ENCODE measurements around the gene PPFIA1.

PPFIA1 gene

DNA sequence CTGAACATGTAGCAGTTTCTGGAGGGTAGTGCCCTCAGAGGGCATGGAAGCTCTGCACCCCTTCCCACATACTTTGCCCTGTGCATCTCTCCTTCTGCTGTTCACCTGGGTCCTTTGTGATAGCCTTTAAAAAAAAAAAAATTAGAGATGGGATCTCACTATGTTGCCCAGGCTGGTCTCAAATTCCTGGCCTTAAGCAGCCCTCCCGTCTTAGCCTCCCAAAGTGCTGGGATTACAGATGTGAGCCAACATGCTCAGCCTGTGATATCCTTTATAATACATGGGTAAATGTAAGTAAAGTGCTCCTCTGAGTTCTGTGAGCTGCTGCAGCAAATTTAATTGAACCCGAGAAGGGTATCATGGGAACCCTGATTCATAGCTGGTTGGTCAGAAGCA lies 33.7 kb downstream of the PPFIA1 start:
- Histone ChIP-seq H3K36me3 (ENCODE audit: control insufficient read depth in 5 of 5, insufficient read depth in 5 of 5, low read length in 5 of 5) (peaks cover 0 to 38% (median 14%) of the 10 kb centered on the region in 5 donors), H3K4me1 (ENCODE audit: control insufficient read depth in 5 of 5, insufficient read depth in 5 of 5, low read length in 5 of 5) (peaks cover 2 to 23% (median 16%) of the 10 kb centered on the region in 5 donors), H3K9ac (ENCODE audit: low read length in 5 of 5) (no peak overlapping the region), H3K27ac (ENCODE audit: low read depth, low read length) (no peak overlapping the region), H3K9me3 (ENCODE audit: control insufficient read depth in 5 of 5, low read length in 5 of 5) (no peaks in the 10 kb centered on the region), H3K27me3 (ENCODE audit: control insufficient read depth in 5 of 5, insufficient read depth in 4 of 5, low read length in 5 of 5) (no peaks in the 10 kb centered on the region), H3K4me3 (ENCODE audit: low read depth in 1 of 5, low read length in 5 of 5) (no peak overlapping the region)

DNA sequence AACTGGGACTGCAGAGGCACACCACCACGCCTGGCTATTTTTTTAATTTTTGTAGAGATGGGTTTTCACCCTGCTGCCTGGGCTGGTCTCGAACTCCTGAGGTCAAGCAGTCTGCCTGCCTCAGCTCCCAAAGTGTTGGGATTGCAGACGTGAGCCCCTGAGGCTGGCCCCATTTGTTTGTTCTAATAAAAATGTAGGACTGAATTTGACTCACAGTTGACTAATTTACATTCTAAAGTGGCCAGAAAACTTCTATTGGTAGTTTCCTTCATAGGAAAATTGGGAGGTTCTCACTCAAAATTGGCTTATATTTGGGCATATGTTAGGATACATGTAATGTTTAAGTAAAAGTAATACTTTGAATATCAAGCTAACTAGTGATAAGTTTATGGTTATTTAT lies 35.0 kb downstream of the PPFIA1 start:
- Histone ChIP-seq H3K27ac (ENCODE audit: low read depth, low read length) (no peak overlapping the region), H3K4me1 (ENCODE audit: control insufficient read depth in 5 of 5, insufficient read depth in 5 of 5, low read length in 5 of 5) (peaks cover 2 to 23% (median 16%) of the 10 kb centered on the region in 5 donors), H3K27me3 (ENCODE audit: control insufficient read depth in 5 of 5, insufficient read depth in 4 of 5, low read length in 5 of 5) (no peaks in the 10 kb centered on the region), H3K4me3 (ENCODE audit: low read depth in 1 of 5, low read length in 5 of 5) (no peak overlapping the region), H3K9me3 (ENCODE audit: control insufficient read depth in 5 of 5, low read length in 5 of 5) (no peaks in the 10 kb centered on the region), H3K36me3 (ENCODE audit: control insufficient read depth in 5 of 5, insufficient read depth in 5 of 5, low read length in 5 of 5) (peaks cover 3 to 30% (median 6%) of the 10 kb centered on the region in 5 donors), H3K9ac (ENCODE audit: low read length in 5 of 5) (no peak overlapping the region)

DNA sequence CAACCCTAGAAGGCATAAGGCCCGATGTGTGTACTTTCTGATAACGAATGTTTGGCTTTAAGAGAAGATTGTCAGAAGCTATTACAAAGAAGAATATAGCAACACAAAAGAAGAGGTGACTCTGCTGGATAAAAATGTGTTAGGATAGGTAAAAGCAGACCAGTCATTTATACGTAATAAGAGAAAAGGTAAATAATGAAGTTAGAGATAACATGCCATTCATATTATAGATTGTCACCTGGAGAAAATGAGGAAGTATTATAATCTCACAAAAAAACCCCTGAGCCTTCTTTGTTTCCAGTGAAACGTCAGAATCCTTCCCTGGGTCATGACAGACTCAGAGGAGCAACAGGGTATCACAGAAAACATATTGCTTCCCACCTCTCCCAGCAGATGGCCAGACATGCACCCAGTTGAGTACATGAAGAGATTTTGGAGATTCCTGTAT lies 36.1 kb downstream of the PPFIA1 start:
- Histone ChIP-seq H3K4me1 (ENCODE audit: control insufficient read depth in 5 of 5, insufficient read depth in 5 of 5, low read length in 5 of 5) (peaks cover 0 to 22% (median 16%) of the 10 kb centered on the region in 5 donors), H3K27ac (ENCODE audit: low read depth, low read length) (no peak overlapping the region), H3K9ac (ENCODE audit: low read length in 5 of 5) (no peak overlapping the region), H3K36me3 (ENCODE audit: control insufficient read depth in 5 of 5, insufficient read depth in 5 of 5, low read length in 5 of 5) (peaks cover 3 to 23% (median 8%) of the 10 kb centered on the region in 5 donors), H3K4me3 (ENCODE audit: low read depth in 1 of 5, low read length in 5 of 5) (no peak overlapping the region), H3K9me3 (ENCODE audit: control insufficient read depth in 5 of 5, low read length in 5 of 5) (no peaks in the 10 kb centered on the region), H3K27me3 (ENCODE audit: control insufficient read depth in 5 of 5, insufficient read depth in 4 of 5, low read length in 5 of 5) (no peaks in the 10 kb centered on the region)

DNA sequence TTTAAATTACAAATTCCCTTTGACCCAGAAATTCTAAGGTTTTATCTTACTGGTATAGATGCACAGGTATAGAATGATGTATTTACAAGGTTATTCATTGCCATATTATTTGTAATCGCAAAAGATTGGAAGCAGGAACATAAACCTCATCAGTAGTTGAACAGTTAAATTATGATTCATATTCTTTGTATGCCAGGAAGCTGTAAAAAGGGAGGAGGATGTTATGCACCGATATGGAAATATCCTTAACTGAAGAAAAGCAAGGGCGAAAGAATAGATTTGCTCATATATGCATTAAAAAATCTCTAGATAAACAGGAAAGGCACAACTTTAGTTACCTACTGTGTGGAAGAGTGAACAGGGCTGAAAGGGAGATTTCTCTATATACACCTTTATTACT lies 36.7 kb downstream of the PPFIA1 start:
- Histone ChIP-seq H3K4me1 (ENCODE audit: control insufficient read depth in 5 of 5, insufficient read depth in 5 of 5, low read length in 5 of 5) (peaks cover 0 to 16% (median 11%) of the 10 kb centered on the region in 5 donors), H3K9ac (ENCODE audit: low read length in 5 of 5) (no peak overlapping the region)

DNA sequence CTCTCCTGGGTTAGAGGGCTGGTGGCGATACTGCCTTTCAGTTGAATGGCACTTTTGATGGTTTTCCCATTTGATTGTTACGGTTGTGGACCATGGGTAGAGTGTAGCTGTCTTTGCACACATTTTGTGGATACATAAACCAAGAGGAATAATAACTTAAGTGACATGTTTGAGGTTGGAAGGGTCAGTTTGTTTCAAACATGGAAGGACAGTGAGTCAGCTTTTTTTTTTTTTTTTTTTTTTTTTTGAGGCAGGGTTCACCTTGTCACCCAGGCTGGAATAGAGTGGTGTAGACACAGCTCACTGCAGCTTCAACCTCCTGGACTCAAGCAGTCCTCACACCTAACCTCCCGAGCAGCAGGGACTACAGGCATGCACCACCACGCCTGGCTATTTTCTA lies 41.1 kb downstream of the PPFIA1 start:
- H3K27me3 ChIP-seq (ENCODE audit: control insufficient read depth in 5 of 5, insufficient read depth in 4 of 5, low read length in 5 of 5) = no peaks in the 10 kb centered on the region
- no peak overlapping the region for H3K27ac ChIP-seq (ENCODE audit: low read depth, low read length)
- peaks cover 0 to 10% (median 0%) of the 10 kb centered on the region in 5 donors for H3K4me1 ChIP-seq (ENCODE audit: control insufficient read depth in 5 of 5, insufficient read depth in 5 of 5, low read length in 5 of 5)
- H3K36me3 ChIP-seq (ENCODE audit: control insufficient read depth in 5 of 5, insufficient read depth in 5 of 5, low read length in 5 of 5) = peaks cover 0 to 22% (median 8%) of the 10 kb centered on the region in 5 donors
- H3K9ac ChIP-seq (ENCODE audit: low read length in 5 of 5) = no peak overlapping the region
- no peaks in the 10 kb centered on the region for H3K9me3 ChIP-seq (ENCODE audit: control insufficient read depth in 5 of 5, low read length in 5 of 5)
- H3K4me3 ChIP-seq (ENCODE audit: low read depth in 1 of 5, low read length in 5 of 5) = no peak overlapping the region

More for the DNA sequence above, 36.7 kb downstream of the PPFIA1 start:
- no peaks in the 10 kb centered on the region for H3K27me3 ChIP-seq (ENCODE audit: control insufficient read depth in 5 of 5, insufficient read depth in 4 of 5, low read length in 5 of 5)
- H3K36me3 ChIP-seq (ENCODE audit: control insufficient read depth in 5 of 5, insufficient read depth in 5 of 5, low read length in 5 of 5) = peaks cover 3 to 18% (median 4%) of the 10 kb centered on the region in 5 donors
- H3K4me3 ChIP-seq (ENCODE audit: low read depth in 1 of 5, low read length in 5 of 5) = no peak overlapping the region
- no peak overlapping the region for H3K27ac ChIP-seq (ENCODE audit: low read depth, low read length)
- no peaks in the 10 kb centered on the region for H3K9me3 ChIP-seq (ENCODE audit: control insufficient read depth in 5 of 5, low read length in 5 of 5)

DNA sequence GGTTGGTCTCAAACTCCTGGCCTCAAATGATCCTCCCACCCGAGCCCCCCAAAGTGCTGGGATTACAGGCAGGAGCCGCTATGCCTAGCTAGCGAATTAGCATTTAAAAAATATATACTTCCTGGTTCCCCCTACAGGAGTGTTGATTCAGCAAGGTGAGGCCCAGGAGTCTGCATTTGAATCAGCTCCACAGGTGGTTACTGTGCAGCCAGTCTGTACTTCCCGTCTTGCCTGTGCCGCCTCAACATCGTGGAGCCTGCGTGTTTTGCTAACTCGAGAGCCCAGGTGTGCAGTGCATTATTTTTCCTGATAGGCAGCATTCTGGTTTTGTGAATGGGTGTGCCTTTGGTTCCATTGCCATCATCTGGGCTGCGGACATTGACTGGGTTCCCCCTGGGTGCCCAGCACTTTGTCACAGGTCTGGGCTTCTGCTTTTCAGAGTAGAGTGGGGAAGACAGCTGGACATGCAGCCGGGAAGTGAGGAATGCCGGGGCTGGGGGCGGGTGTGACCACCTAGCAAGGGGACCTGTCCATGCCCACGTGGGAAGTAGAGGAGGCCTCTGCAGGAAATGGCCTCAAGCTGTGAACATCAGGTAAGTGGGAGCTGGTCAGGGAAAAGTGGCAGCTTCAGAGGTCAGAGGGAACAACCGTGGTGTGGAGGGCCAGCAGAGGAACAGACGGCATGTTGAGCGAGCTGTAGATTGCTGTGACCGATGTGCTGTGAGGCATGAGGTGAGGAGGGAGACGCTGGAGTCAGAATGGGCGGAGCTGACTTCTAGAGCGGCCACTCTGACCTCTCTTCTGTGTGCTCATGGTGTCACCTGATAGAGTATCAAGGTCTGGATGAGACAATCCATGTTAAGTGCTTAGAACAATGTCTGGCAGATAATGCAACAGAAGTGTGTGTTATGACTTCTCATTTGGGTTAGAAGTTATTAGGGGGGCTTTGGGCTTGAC lies 42.2 kb downstream of the PPFIA1 start:
- Histone ChIP-seq H3K27me3 (ENCODE audit: control insufficient read depth in 5 of 5, insufficient read depth in 4 of 5, low read length in 5 of 5) (no peaks in the 10 kb centered on the region), H3K9ac (ENCODE audit: low read length in 5 of 5) (no peak overlapping the region), H3K36me3 (ENCODE audit: control insufficient read depth in 5 of 5, insufficient read depth in 5 of 5, low read length in 5 of 5) (peaks cover 0 to 20% (median 8%) of the 10 kb centered on the region in 5 donors), H3K4me3 (ENCODE audit: low read depth in 1 of 5, low read length in 5 of 5) (no peak overlapping the region), H3K27ac (ENCODE audit: low read depth, low read length) (no peak overlapping the region), H3K4me1 (ENCODE audit: control insufficient read depth in 5 of 5, insufficient read depth in 5 of 5, low read length in 5 of 5) (peaks cover 0 to 6% (median 0%) of the 10 kb centered on the region in 5 donors), H3K9me3 (ENCODE audit: control insufficient read depth in 5 of 5, low read length in 5 of 5) (no peaks in the 10 kb centered on the region)

DNA sequence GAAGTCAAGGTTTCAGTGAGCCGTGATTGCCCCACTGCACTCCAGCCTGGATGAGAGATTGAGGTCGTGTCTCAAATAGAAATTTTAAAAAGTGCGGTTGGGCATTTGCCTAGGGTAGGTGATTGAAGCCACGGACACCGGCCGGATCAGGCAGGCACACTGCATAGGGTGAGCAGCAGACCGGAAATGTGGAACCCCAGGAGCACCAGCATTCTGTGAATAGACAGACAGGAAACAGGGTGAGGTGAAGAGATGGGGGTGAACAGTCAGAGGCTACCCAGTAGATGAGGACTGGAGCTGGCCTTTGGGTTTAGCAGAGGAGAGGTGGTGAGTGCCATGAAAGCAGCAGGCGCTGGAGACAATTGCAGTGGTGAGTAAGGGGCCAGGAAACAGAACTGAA lies 43.5 kb downstream of the PPFIA1 start:
- Histone ChIP-seq H3K9ac (ENCODE audit: low read length in 5 of 5) (no peak overlapping the region), H3K4me1 (ENCODE audit: control insufficient read depth in 5 of 5, insufficient read depth in 5 of 5, low read length in 5 of 5) (peaks cover 0 to 6% (median 0%) of the 10 kb centered on the region in 5 donors), H3K27me3 (ENCODE audit: control insufficient read depth in 5 of 5, insufficient read depth in 4 of 5, low read length in 5 of 5) (no peaks in the 10 kb centered on the region), H3K4me3 (ENCODE audit: low read depth in 1 of 5, low read length in 5 of 5) (no peak overlapping the region), H3K27ac (ENCODE audit: low read depth, low read length) (no peak overlapping the region), H3K36me3 (ENCODE audit: control insufficient read depth in 5 of 5, insufficient read depth in 5 of 5, low read length in 5 of 5) (peaks cover 3 to 26% (median 19%) of the 10 kb centered on the region in 5 donors), H3K9me3 (ENCODE audit: control insufficient read depth in 5 of 5, low read length in 5 of 5) (no peaks in the 10 kb centered on the region)

DNA sequence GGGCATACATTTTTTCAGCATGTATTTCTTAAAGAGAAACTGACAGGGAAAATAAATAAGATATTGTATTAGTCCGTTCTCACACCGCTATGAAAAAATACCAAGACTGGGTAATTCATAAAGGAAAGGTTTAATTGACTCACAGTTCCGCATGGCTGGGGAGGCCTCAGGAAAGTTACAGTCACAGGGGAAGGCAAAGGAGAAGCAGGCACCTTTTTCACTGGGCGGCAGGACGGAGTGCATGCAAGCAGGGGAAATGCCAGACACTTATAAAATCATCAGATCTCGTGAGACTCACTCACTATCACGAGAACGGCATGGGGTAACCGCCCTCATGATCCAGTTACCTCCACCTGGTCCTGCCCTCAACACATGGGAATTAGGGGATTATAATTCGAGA lies 44.2 kb downstream of the PPFIA1 start:
- Histone ChIP-seq H3K9me3 (ENCODE audit: control insufficient read depth in 5 of 5, low read length in 5 of 5) (no peaks in the 10 kb centered on the region), H3K4me3 (ENCODE audit: low read depth in 1 of 5, low read length in 5 of 5) (no peak overlapping the region), H3K27me3 (ENCODE audit: control insufficient read depth in 5 of 5, insufficient read depth in 4 of 5, low read length in 5 of 5) (no peaks in the 10 kb centered on the region), H3K27ac (ENCODE audit: low read depth, low read length) (no peak overlapping the region), H3K9ac (ENCODE audit: low read length in 5 of 5) (no peak overlapping the region), H3K36me3 (ENCODE audit: control insufficient read depth in 5 of 5, insufficient read depth in 5 of 5, low read length in 5 of 5) (peaks cover 3 to 32% (median 19%) of the 10 kb centered on the region in 5 donors), H3K4me1 (ENCODE audit: control insufficient read depth in 5 of 5, insufficient read depth in 5 of 5, low read length in 5 of 5) (peaks cover 0 to 10% (median 4%) of the 10 kb centered on the region in 5 donors)

DNA sequence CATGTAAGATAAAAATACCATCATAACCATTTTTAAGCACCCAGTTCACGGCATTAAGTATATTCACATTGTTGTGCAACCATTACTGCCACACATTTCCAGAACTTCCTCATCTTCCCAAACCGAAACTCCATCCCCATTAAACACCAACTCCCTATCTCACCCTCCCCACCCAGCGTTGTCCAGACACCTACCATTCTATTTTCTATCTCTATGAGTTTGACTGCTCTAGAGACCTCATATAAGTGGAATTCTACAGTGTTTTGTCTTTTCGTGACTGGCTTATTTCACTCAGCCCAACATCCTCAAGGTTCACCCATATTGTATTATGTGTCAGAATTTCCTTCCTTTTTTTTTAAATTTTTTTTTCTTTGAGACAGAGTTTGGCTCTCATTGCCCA lies 45.2 kb downstream of the PPFIA1 start:
- no peaks in the 10 kb centered on the region for H3K9me3 ChIP-seq (ENCODE audit: control insufficient read depth in 5 of 5, low read length in 5 of 5)
- no peak overlapping the region for H3K27ac ChIP-seq (ENCODE audit: low read depth, low read length)
- no peak overlapping the region for H3K9ac ChIP-seq (ENCODE audit: low read length in 5 of 5)
- peak overlapping the region in 1 of 5 donors; percentile 30 for H3K4me3 ChIP-seq (ENCODE audit: low read depth in 1 of 5, low read length in 5 of 5)
- H3K4me1 ChIP-seq (ENCODE audit: control insufficient read depth in 5 of 5, insufficient read depth in 5 of 5, low read length in 5 of 5) = peaks cover 0 to 15% (median 9%) of the 10 kb centered on the region in 5 donors
- no peaks in the 10 kb centered on the region for H3K27me3 ChIP-seq (ENCODE audit: control insufficient read depth in 5 of 5, insufficient read depth in 4 of 5, low read length in 5 of 5)
- peaks cover 0 to 42% (median 20%) of the 10 kb centered on the region in 5 donors for H3K36me3 ChIP-seq (ENCODE audit: control insufficient read depth in 5 of 5, insufficient read depth in 5 of 5, low read length in 5 of 5)

All from subcutaneous abdominal adipose tissue (tissue), 5 donors.